ENCODE data around the gene TRPT1.

The TRPT1 gene

GRCh38 chr11:64232182-64232966, 6.4 kb upstream of the TRPT1 start:
- Histone ChIP-seq H3K27me3 (ENCODE audit: control insufficient read depth in 5 of 5, insufficient read depth in 4 of 5, low read length in 5 of 5) (no peaks in the 10 kb centered on the region), H3K4me1 (ENCODE audit: control insufficient read depth in 5 of 5, insufficient read depth in 5 of 5, low read length in 5 of 5) (peaks cover 8 to 59% (median 51%) of the 10 kb centered on the region in 5 donors), H3K9ac (ENCODE audit: low read length in 5 of 5) (peak overlapping the region in 2 of 5 donors; percentile 20 to 62), H3K27ac (ENCODE audit: low read depth, low read length) (no peak overlapping the region), H3K4me3 (ENCODE audit: low read depth in 1 of 5, low read length in 5 of 5) (no peak overlapping the region), H3K9me3 (ENCODE audit: control insufficient read depth in 5 of 5, low read length in 5 of 5) (no peaks in the 10 kb centered on the region), H3K36me3 (ENCODE audit: control insufficient read depth in 5 of 5, insufficient read depth in 5 of 5, low read length in 5 of 5) (peaks cover 0 to 10% (median 4%) of the 10 kb centered on the region in 5 donors)

- H3K4me1 ChIP-seq (ENCODE audit: control insufficient read depth in 5 of 5, insufficient read depth in 5 of 5, low read length in 5 of 5), result peaks cover 10 to 67% (median 59%) of the 10 kb centered on the region in 5 donors
- H3K36me3 ChIP-seq (ENCODE audit: control insufficient read depth in 5 of 5, insufficient read depth in 5 of 5, low read length in 5 of 5), result peaks cover 0 to 5% (median 0%) of the 10 kb centered on the region in 5 donors
- H3K4me3 ChIP-seq (ENCODE audit: low read depth in 1 of 5, low read length in 5 of 5), result no peak overlapping the region
- no peak overlapping the region for H3K27ac ChIP-seq (ENCODE audit: low read depth, low read length)
- no peaks in the 10 kb centered on the region for H3K9me3 ChIP-seq (ENCODE audit: control insufficient read depth in 5 of 5, low read length in 5 of 5)
- H3K9ac ChIP-seq (ENCODE audit: low read length in 5 of 5), result no peak overlapping the region
- H3K27me3 ChIP-seq (ENCODE audit: control insufficient read depth in 5 of 5, insufficient read depth in 4 of 5, low read length in 5 of 5), result no peaks in the 10 kb centered on the region
Measured at GRCh38 chr11:64231546-64231945, 5.6 kb upstream of the TRPT1 start.

GRCh38 chr11:64230985-64231365, 5.0 kb upstream of the TRPT1 start:
- Histone ChIP-seq H3K36me3 (ENCODE audit: control insufficient read depth in 5 of 5, insufficient read depth in 5 of 5, low read length in 5 of 5) (peaks cover 0 to 2% (median 0%) of the 10 kb centered on the region in 5 donors), H3K27me3 (ENCODE audit: control insufficient read depth in 5 of 5, insufficient read depth in 4 of 5, low read length in 5 of 5) (no peaks in the 10 kb centered on the region), H3K9me3 (ENCODE audit: control insufficient read depth in 5 of 5, low read length in 5 of 5) (no peaks in the 10 kb centered on the region), H3K9ac (ENCODE audit: low read length in 5 of 5) (peak overlapping the region in 4 of 5 donors; percentile 77 to 89 (median 80)), H3K4me1 (ENCODE audit: control insufficient read depth in 5 of 5, insufficient read depth in 5 of 5, low read length in 5 of 5) (peaks cover 10 to 69% (median 62%) of the 10 kb centered on the region in 5 donors), H3K4me3 (ENCODE audit: low read depth in 1 of 5, low read length in 5 of 5) (peak overlapping the region; percentile 59 to 86 (median 76)), H3K27ac (ENCODE audit: low read depth, low read length) (peak overlapping the region; percentile 57)

GRCh38 chr11:64230171-64230984, 4.4 kb upstream of the TRPT1 start, which contains the start of gene DNAJC4:
Gene DNAJC4, plus strand, starts transcription at chr11:64230548. Its CDS starts 307 bp downstream, at chr11:64230855.
- Histone ChIP-seq H3K4me1 (ENCODE audit: control insufficient read depth in 5 of 5, insufficient read depth in 5 of 5, low read length in 5 of 5) (peaks cover 8 to 69% (median 62%) of the 10 kb centered on the region in 5 donors), H3K9ac (ENCODE audit: low read length in 5 of 5) (peak within 1 kb of the TSS in 4 of 5 donors; percentile 77 to 89 (median 80)), H3K9me3 (ENCODE audit: control insufficient read depth in 5 of 5, low read length in 5 of 5) (no peaks in the 10 kb centered on the region)

GRCh38 chr11:64229744-64230170, 3.8 kb upstream of the TRPT1 start:
- Histone ChIP-seq H3K36me3 (ENCODE audit: control insufficient read depth in 5 of 5, insufficient read depth in 5 of 5, low read length in 5 of 5) (no peaks in the 10 kb centered on the region), H3K9me3 (ENCODE audit: control insufficient read depth in 5 of 5, low read length in 5 of 5) (no peaks in the 10 kb centered on the region), H3K27me3 (ENCODE audit: control insufficient read depth in 5 of 5, insufficient read depth in 4 of 5, low read length in 5 of 5) (no peaks in the 10 kb centered on the region), H3K4me3 (ENCODE audit: low read depth in 1 of 5, low read length in 5 of 5) (peak overlapping the region; percentile 72 to 86 (median 76)), H3K27ac (ENCODE audit: low read depth, low read length) (peak overlapping the region; percentile 57), H3K9ac (ENCODE audit: low read length in 5 of 5) (peak overlapping the region in 4 of 5 donors; percentile 77 to 89 (median 80)), H3K4me1 (ENCODE audit: control insufficient read depth in 5 of 5, insufficient read depth in 5 of 5, low read length in 5 of 5) (peaks cover 5 to 69% (median 63%) of the 10 kb centered on the region in 5 donors)

More at GRCh38 chr11:64230171-64230984, 4.4 kb upstream of the TRPT1 start, which contains the start of gene DNAJC4:
- Histone ChIP-seq H3K4me3 (ENCODE audit: low read depth in 1 of 5, low read length in 5 of 5) (peak within 1 kb of the TSS; percentile 72 to 86 (median 76)), H3K27me3 (ENCODE audit: control insufficient read depth in 5 of 5, insufficient read depth in 4 of 5, low read length in 5 of 5) (no peaks in the 10 kb centered on the region), H3K36me3 (ENCODE audit: control insufficient read depth in 5 of 5, insufficient read depth in 5 of 5, low read length in 5 of 5) (no peaks in the 10 kb centered on the region), H3K27ac (ENCODE audit: low read depth, low read length) (peak within 1 kb of the TSS; percentile 57)

GRCh38 chr11:64229090-64229743, 3.2 kb upstream of the TRPT1 start:
- H3K27ac ChIP-seq (ENCODE audit: low read depth, low read length), result peak overlapping the region; percentile 57
- peaks cover 0 to 4% (median 2%) of the 10 kb centered on the region in 5 donors for H3K36me3 ChIP-seq (ENCODE audit: control insufficient read depth in 5 of 5, insufficient read depth in 5 of 5, low read length in 5 of 5)
- H3K4me1 ChIP-seq (ENCODE audit: control insufficient read depth in 5 of 5, insufficient read depth in 5 of 5, low read length in 5 of 5), result peaks cover 5 to 70% (median 65%) of the 10 kb centered on the region in 5 donors
- peak overlapping the region in 4 of 5 donors; percentile 72 to 86 (median 76) for H3K4me3 ChIP-seq (ENCODE audit: low read depth in 1 of 5, low read length in 5 of 5)
- no peaks in the 10 kb centered on the region for H3K27me3 ChIP-seq (ENCODE audit: control insufficient read depth in 5 of 5, insufficient read depth in 4 of 5, low read length in 5 of 5)
- peak overlapping the region in 2 of 5 donors; percentile 78 to 89 for H3K9ac ChIP-seq (ENCODE audit: low read length in 5 of 5)
- no peaks in the 10 kb centered on the region for H3K9me3 ChIP-seq (ENCODE audit: control insufficient read depth in 5 of 5, low read length in 5 of 5)

- Histone ChIP-seq H3K4me1 (ENCODE audit: control insufficient read depth in 5 of 5, insufficient read depth in 5 of 5, low read length in 5 of 5) (peaks cover 3 to 57% (median 55%) of the 10 kb centered on the region in 5 donors), H3K27me3 (ENCODE audit: control insufficient read depth in 5 of 5, insufficient read depth in 4 of 5, low read length in 5 of 5) (no peaks in the 10 kb centered on the region), H3K9ac (ENCODE audit: low read length in 5 of 5) (peak overlapping the region in 4 of 5 donors; percentile 84 to 95 (median 90)), H3K9me3 (ENCODE audit: control insufficient read depth in 5 of 5, low read length in 5 of 5) (no peaks in the 10 kb centered on the region), H3K27ac (ENCODE audit: low read depth, low read length) (peak overlapping the region; percentile 87), H3K36me3 (ENCODE audit: control insufficient read depth in 5 of 5, insufficient read depth in 5 of 5, low read length in 5 of 5) (peaks cover 0 to 21% (median 10%) of the 10 kb centered on the region in 5 donors), H3K4me3 (ENCODE audit: low read depth in 1 of 5, low read length in 5 of 5) (peak overlapping the region in 4 of 5 donors; percentile 83 to 94 (median 90))
Measured at GRCh38 chr11:64227405-64227956, 1.5 kb upstream of the TRPT1 start.

- peaks cover 0 to 22% (median 10%) of the 10 kb centered on the region in 5 donors for H3K36me3 ChIP-seq (ENCODE audit: control insufficient read depth in 5 of 5, insufficient read depth in 5 of 5, low read length in 5 of 5)
- no peaks in the 10 kb centered on the region for H3K9me3 ChIP-seq (ENCODE audit: control insufficient read depth in 5 of 5, low read length in 5 of 5)
- H3K27ac ChIP-seq (ENCODE audit: low read depth, low read length), result peak overlapping the region; percentile 87
- peak overlapping the region; percentile 48 to 95 (median 86) for H3K9ac ChIP-seq (ENCODE audit: low read length in 5 of 5)
- peak overlapping the region; percentile 57 to 94 (median 87) for H3K4me3 ChIP-seq (ENCODE audit: low read depth in 1 of 5, low read length in 5 of 5)
- H3K27me3 ChIP-seq (ENCODE audit: control insufficient read depth in 5 of 5, insufficient read depth in 4 of 5, low read length in 5 of 5), result no peaks in the 10 kb centered on the region
- peaks cover 2 to 55% (median 48%) of the 10 kb centered on the region in 5 donors for H3K4me1 ChIP-seq (ENCODE audit: control insufficient read depth in 5 of 5, insufficient read depth in 5 of 5, low read length in 5 of 5)
Measured at GRCh38 chr11:64226507-64227051, 593 bp upstream of the TRPT1 start.
